Cardiac muscle cell (in vitro differentiated cells and primary cell): ENCODE results near the gene HIVEP3. TPM values are rescaled to one million over a fixed set of nuclear protein-coding genes. Genes with fewer than 3 reads are reported as not detected.

ENCODE experiments used
- DNase-seq, 2 donors: peaks; one replicate each; pipeline versions ENCODE4 v3.0.0 to v3.0.0-alpha.2; 2010 to 2017; ENCODE audit warnings: low read depth in 1 of 2, low spot score in 1 of 2
- H3K27ac ChIP-seq: fragments of 200-600 bp; sonication (generic); 2 replicates; pipeline ENCODE4 v1.5.1; 2016
- H3K27me3 ChIP-seq: fragments of 200-600 bp; sonication (generic); 2 replicates; pipeline ENCODE4 v1.6.0; 2016; ENCODE audit warnings: control low read depth
- H3K36me3 ChIP-seq: fragments of 200-600 bp; sonication (generic); 2 replicates; pipeline ENCODE4 v1.5.1; 2016; ENCODE audit warnings: control low read depth
- H3K4me1 ChIP-seq: fragments of 200-600 bp; sonication (generic); 2 replicates; pipeline ENCODE4 v1.8.1; 2017; ENCODE audit warnings: low read depth, mild to moderate bottlenecking, mixed run types
- H3K4me3 ChIP-seq: fragments of 200-600 bp; sonication (generic); 2 replicates; pipeline ENCODE4 v1.5.1; 2016; ENCODE audit warnings: mild to moderate bottlenecking
- H3K9me3 ChIP-seq: fragments of 200-600 bp; sonication (generic); 2 replicates; pipeline ENCODE4 v1.5.1; 2017; ENCODE audit warnings: low read depth, mild to moderate bottlenecking, control low read depth
- CTCF ChIP-seq: IDR thresholded peaks from 2 replicates; pipeline ENCODE4 v1.5.1; 2012; ENCODE audit warnings: low read depth, mild to moderate bottlenecking, low read length
- polyA plus RNA-seq: library from polyadenylated mRNA; unstranded; fragments of >200 nt; fragmentation: Nextera tagmentation; extraction: Ambion mirVana; gene quantifications from 2 replicates; pipeline ENCODE4 v1.2.1, GENCODE V29; 2016
- total RNA-seq: library from RNA; depleted of rRNA; stranded (reverse); fragments of >200 nt; gene quantifications from 2 replicates; pipeline ENCODE4 v1.2.3, GENCODE V29; 2016

HIVEP3 gene
- total and polyA plus RNA-seq, 2 experiments from 2014 or later = 0.42 to 0.62 TPM

DNA sequence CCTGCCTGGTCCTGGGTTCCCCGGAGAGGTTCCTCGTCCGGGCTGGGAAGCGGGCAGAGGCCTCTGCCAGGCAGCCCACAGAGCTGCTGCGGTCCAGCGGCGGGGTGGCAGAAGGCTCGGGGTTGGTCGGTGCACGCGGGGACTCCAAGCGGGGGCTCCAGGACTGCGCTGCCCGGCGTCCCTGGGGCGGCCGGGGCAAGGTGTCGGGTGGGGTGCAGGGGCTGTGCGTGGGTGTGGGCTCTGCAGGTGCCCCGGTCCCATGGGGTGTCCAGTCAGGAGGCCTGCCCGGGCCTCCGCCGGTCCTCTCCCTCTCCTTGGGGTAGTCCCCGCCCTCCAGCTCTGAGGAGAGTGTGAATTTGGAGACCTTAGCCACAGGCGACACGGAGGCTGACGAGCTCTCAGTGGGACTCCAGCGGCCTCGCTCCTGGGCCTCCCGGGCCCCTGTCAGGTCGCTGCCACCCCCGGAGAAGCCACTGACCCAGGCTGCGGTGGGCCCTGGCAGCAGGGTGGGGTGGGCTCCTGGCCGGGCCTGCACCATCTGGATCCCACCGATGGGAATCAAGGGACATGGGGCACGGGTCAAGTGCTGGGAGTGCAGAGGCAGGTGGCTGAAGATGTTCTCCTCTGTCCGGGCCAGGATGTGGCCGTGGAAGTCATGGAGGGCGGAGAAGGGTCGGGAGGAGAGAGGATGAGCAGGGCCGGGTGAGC is 408.0 kb downstream of the HIVEP3 start:
- peaks cover 3% of the 10 kb centered on the region for H3K4me1 ChIP-seq
- no peaks in the 10 kb centered on the region for H3K27me3 ChIP-seq
- no peak overlapping the region for H3K4me3 ChIP-seq
- H3K27ac ChIP-seq = no peak overlapping the region
- H3K9me3 ChIP-seq = no peaks in the 10 kb centered on the region
- no peak for DNase-seq
- no peaks in the 10 kb centered on the region for H3K36me3 ChIP-seq
- TF ChIP-seq CTCF = no peak

- Histone ChIP-seq H3K4me1 (peaks cover 4% of the 10 kb centered on the region), H3K27ac (no peak overlapping the region), H3K4me3 (no peak overlapping the region), H3K9me3 (no peaks in the 10 kb centered on the region), H3K27me3 (no peaks in the 10 kb centered on the region), H3K36me3 (no peaks in the 10 kb centered on the region)
- no peak for TF ChIP-seq CTCF
- DNase-seq = no peak
Observed at GRCh38 chr1:41509270-41509671, 409.5 kb downstream of the HIVEP3 start.

GRCh38 chr1:41508290-41508689 is 410.4 kb downstream of the HIVEP3 start:
- no peaks in the 10 kb centered on the region for H3K27me3 ChIP-seq
- peaks cover 6% of the 10 kb centered on the region for H3K4me1 ChIP-seq
- H3K36me3 ChIP-seq = no peaks in the 10 kb centered on the region
- H3K4me3 ChIP-seq = no peak overlapping the region
- no peak for DNase-seq
- no peak overlapping the region for H3K27ac ChIP-seq
- H3K9me3 ChIP-seq = no peaks in the 10 kb centered on the region
- TF ChIP-seq CTCF = no peak

DNA sequence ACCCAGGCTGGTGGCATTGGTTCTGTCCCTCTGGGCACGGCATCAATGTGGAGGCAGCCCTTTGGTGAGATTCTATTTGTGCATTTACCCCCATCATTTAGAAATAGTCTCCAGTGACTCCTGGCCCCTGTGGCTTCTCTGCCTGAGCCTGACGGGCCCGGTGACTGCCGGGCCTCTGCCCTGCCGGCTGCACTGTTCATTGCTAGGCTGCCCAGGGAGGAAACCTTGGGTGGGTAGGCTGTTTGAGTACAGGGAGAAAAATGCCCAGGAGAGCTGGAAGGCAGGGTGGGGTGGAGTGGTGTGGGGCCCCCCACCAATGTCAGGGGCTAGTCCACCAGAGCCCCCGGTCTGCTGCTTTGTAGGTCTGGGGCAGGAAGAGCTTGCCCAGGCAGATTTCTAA is 410.9 kb downstream of the HIVEP3 start:
- DNase-seq = no peak
- no peaks in the 10 kb centered on the region for H3K36me3 ChIP-seq
- TF ChIP-seq CTCF = no peak

GRCh38 chr1:41507110-41507720 is 411.5 kb downstream of the HIVEP3 start:
- peaks cover 9% of the 10 kb centered on the region for H3K4me1 ChIP-seq
- no peak overlapping the region for H3K4me3 ChIP-seq
- no peak for TF ChIP-seq CTCF
- no peaks in the 10 kb centered on the region for H3K9me3 ChIP-seq
- no peak overlapping the region for H3K27ac ChIP-seq
- H3K27me3 ChIP-seq = no peaks in the 10 kb centered on the region
- H3K36me3 ChIP-seq = no peaks in the 10 kb centered on the region
- no peak for DNase-seq

More for the DNA sequence above, 410.9 kb downstream of the HIVEP3 start:
- Histone ChIP-seq H3K9me3 (no peaks in the 10 kb centered on the region), H3K4me1 (peaks cover 6% of the 10 kb centered on the region), H3K27ac (no peak overlapping the region), H3K4me3 (no peak overlapping the region), H3K27me3 (no peaks in the 10 kb centered on the region)
